ENCODE data around the gene PRDX6.
"Not testable (repeated sequence)": the region's sequence is repeated elsewhere in the genome, so short reads cannot be mapped to it uniquely, and the experiment has no call there.

DNA sequence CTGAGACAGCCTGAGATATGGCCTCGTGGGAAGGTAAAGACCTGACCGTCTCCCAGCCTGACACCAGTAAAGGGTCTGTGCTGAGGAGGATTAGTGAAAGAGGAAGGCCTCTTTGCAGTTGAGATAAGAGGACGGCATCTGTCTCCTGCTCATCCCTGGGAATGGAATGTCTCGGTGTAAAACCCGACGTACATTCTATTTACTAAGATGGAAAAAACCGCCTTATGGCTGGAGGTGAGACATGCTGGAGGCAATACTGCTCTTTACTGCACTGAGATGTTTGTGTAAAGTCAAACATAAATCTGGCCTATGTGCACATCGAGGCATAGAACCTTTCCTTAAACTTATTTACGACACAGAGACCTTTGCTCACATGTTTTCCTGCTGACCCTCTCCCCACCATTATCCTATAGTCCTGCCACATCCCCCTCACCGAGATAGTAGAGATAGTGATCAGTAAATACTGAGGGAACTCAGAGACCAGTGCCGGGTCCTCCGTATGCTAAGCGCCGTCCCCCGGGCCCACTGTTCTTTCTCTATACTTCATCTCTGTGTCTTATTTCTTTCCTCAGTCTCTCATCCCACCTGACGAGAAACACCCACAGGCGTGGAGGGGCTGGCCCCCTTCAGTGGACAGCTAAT, 2.2 kb upstream of the PRDX6 start:
- TF ChIP-seq EZH2 (IDR thresholded peaks at IDR 0.05; ENCODE audit: insufficient read depth, low read length) = not testable (repeated sequence)
- TF ChIP-seq, protein P1, sequence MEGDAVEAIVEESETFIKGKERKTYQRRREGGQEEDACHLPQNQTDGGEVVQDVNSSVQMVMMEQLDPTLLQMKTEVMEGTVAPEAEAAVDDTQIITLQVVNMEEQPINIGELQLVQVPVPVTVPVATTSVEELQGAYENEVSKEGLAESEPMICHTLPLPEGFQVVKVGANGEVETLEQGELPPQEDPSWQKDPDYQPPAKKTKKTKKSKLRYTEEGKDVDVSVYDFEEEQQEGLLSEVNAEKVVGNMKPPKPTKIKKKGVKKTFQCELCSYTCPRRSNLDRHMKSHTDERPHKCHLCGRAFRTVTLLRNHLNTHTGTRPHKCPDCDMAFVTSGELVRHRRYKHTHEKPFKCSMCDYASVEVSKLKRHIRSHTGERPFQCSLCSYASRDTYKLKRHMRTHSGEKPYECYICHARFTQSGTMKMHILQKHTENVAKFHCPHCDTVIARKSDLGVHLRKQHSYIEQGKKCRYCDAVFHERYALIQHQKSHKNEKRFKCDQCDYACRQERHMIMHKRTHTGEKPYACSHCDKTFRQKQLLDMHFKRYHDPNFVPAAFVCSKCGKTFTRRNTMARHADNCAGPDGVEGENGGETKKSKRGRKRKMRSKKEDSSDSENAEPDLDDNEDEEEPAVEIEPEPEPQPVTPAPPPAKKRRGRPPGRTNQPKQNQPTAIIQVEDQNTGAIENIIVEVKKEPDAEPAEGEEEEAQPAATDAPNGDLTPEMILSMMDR (IDR thresholded peaks at IDR 0.05; ENCODE audit: insufficient read depth, low read depth, low read length) = not testable (repeated sequence)

Measured in astrocyte (in vitro differentiated cells and primary cell).